Liver (tissue), 3 donors: Measurements from ENCODE around the gene IQSEC1.

Experiments
- GABPA ChIP-seq, 2 donors: IDR thresholded peaks in 1 of 2; conservative IDR thresholded peaks in 1 of 2; 2 replicates each; pipeline ENCODE4 v1.6.1; 2016; ENCODE audit warnings: antibody characterized with exemption in 2 of 2, mild to moderate bottlenecking in 1 of 2, moderate library complexity in 1 of 2
- TF ChIP-seq, protein P1 (sequence below): fragments of 150-350 bp; IDR thresholded peaks from 2 replicates; pipeline ENCODE4 v1.5.1; 2017; ENCODE audit warnings: improper control_type of control experiment, low read depth, low read length; ENCODE audit not compliant: missing input control
- donor health status: healthy.
- donor health status: healthy.

DNA sequence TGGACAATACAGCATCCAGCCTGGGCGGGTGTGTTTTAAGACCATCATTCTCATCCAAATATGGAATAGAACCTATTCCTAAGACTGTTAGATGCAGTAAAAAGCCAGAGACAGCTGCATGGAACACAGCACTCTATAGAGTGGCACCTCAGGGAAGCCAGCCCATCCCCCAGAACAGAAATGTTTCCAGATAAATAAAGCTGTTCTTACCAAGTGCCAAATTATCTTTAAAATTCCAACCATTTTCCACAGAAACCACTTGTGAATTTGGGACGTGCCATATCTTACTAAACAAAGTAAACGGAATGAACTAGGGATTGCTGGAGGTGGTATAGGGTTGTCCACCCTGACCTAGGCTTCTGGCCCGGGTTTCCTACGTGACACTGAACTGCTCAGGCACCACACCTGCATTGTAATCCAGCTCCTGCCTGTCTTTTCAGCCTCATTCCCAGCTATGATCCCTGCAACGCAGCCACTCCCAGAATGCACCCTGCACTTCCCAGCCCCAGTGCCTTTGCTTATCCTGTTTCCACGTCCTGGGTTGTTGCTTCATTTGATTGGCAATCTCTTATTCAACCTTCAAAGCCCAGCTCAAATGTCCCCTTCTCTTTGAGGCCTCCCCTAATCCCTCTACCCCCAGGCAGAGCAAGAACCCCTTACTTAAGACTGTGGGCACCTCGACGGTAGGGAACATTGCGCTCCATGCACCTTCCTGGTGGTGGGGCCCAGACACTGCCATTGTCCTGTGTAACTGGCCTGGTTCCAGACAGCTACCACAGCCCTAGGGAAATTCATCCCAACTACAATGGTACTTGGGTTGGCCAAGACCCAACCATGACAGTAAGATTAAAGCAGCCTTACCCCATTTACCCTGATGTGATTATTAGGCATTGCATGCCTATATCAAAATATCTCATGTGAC lies 100.2 kb downstream of the IQSEC1 start:
- TF ChIP-seq, protein P1, sequence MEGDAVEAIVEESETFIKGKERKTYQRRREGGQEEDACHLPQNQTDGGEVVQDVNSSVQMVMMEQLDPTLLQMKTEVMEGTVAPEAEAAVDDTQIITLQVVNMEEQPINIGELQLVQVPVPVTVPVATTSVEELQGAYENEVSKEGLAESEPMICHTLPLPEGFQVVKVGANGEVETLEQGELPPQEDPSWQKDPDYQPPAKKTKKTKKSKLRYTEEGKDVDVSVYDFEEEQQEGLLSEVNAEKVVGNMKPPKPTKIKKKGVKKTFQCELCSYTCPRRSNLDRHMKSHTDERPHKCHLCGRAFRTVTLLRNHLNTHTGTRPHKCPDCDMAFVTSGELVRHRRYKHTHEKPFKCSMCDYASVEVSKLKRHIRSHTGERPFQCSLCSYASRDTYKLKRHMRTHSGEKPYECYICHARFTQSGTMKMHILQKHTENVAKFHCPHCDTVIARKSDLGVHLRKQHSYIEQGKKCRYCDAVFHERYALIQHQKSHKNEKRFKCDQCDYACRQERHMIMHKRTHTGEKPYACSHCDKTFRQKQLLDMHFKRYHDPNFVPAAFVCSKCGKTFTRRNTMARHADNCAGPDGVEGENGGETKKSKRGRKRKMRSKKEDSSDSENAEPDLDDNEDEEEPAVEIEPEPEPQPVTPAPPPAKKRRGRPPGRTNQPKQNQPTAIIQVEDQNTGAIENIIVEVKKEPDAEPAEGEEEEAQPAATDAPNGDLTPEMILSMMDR: no peak
- TF ChIP-seq GABPA (IDR thresholded peaks at IDR 0.05 in 1 of 2, conservative IDR thresholded peaks at IDR 0.05 in 1 of 2): no peak
